Activated gamma-delta T cell (primary cell): Measurements from ENCODE around the gene CLGN.
"Not testable (repeated sequence)": the region's sequence is repeated elsewhere in the genome, so short reads cannot be mapped to it uniquely, and the experiment has no call there.

Experiments used
- DNase-seq: peaks from one replicate; lab custom pipeline; 2025; lab: John Stamatoyannopoulos, UW
- total RNA-seq, 2 donors: gene quantifications; one replicate each; lab custom pipeline; 2026; lab: John Stamatoyannopoulos, UW

The CLGN gene, protein sequence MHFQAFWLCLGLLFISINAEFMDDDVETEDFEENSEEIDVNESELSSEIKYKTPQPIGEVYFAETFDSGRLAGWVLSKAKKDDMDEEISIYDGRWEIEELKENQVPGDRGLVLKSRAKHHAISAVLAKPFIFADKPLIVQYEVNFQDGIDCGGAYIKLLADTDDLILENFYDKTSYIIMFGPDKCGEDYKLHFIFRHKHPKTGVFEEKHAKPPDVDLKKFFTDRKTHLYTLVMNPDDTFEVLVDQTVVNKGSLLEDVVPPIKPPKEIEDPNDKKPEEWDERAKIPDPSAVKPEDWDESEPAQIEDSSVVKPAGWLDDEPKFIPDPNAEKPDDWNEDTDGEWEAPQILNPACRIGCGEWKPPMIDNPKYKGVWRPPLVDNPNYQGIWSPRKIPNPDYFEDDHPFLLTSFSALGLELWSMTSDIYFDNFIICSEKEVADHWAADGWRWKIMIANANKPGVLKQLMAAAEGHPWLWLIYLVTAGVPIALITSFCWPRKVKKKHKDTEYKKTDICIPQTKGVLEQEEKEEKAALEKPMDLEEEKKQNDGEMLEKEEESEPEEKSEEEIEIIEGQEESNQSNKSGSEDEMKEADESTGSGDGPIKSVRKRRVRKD
- total RNA-seq, result 0.67 to 0.96 reads per million in 2 donors

DNA sequence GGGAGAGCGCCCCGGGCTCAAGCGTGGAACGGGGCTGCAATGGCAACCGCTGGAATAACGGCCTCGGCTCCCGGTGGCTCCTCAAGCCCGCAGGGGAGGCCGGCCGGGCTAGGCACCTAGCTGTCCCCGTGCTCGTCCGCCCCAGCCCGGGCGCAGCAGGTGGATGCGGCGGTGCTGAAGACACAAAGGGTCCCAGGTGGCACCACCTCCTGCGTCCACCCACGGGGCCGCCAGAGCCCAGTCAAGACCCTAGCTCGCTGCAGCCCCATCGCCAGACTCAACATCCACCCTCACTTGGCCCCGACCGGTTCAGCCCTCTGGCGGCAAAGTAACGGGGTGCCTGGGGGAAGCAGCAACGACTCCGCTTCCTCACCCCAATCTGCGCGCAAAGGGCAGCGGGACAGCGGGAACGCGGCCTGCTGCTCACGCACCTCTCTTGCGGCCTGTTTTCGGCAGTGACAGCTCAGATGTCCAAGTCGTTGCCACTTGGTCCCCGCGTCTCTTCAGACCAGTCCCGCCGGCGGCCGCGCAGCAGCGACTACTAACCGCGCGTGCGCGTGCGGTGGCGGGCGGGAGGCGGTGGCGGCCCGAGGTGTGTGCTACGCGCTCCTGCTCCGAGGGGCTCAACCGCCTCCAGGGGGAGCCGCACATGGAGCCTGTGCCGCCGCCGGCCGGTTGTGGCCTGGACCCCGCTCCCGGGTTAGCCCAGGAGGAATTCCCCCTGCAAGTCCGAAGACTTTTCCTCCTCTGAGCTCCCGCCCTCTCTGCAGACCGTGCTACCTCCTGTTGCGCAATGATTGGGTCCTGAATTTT is at the start of gene CLGN:
CLGN (minus strand) TSS at position 543 of the 813 bp plus-strand sequence. CDS start 14,570 bp downstream, outside the sequence.
- peak; percentile 8 for DNase-seq

DNA sequence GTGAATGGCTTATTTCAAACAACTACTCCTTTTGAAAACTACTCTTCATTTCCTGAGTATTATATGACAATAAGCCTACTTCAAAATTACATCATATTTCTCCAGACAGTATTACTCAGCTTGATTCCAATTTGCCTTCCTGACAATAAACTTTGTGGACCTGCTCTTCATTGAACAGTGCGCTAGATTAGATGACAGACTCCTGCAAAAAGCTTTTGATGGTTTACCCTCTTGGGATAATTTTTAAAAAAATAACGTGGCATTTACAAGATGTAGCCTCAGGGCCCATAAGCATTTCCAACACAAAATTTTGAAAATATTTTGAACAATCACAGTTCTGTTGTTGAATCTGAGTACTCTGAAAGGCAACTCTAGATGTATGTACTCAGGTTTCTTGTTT is 44.7 kb upstream of the CLGN start:
- DNase-seq, result no peak

DNA sequence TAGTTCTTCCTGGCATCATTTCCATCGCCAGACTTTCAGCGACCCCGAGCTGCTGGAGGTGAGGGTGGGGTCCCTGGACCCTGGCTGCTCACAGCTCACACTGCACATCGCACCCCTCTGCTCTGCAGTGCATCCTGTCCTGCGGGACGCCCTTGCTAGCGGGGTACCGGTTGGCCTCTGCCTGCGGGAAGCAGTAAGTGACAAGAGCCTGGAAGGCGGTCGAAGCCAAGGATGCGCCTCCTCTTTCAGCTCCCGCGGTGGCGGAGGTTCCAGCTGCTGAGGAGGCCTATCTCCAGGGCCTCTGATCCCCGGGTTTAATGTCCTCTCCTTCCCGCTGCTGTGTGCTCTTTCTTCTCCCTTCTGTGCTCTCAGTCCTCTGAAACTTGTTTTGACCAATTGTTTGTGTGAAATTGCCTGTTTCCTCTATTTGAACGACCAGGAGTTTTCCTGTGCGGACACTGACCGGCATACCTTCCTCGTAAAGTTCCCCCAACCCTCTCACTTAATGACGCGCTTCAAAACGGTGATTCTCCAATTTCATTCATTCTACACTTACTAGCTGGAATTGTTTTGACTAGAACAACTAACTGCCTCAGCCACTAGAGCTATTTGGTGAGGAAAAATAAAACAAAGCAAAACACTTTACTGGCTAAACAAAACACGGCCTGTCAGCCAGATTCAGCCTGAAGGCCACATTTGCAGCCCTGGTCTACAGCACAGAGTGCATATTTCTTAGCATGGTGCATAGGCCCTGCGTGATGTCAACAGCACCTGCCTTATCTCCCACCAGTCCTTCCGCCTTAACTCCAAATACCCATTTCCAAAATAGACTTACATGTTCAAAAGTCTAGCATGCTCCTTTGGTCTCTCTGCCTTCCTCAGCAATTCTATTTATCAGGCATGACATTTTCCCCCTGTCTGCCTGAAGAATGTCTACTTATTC is 42.6 kb upstream of the CLGN start:
- no peak for DNase-seq

DNA sequence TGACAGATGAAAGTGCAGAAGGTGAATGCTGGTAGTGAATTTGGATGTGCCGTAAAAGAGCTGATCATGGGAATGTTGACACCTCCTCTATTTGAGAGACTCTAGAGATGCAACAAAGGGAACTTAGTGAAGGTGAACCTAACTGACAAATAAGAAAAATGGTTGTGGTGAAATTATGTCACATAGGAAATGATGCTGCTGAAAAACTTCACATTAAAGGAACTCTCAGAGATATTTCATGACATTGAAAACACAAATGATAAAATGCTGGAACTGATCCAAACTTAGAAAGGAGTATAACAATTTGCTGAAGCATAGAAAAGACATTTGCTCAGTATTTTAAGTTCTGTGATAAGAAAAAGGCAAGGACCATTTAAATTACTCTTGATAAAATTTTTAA is 38.7 kb upstream of the CLGN start:
- DNase-seq, result no peak

DNA sequence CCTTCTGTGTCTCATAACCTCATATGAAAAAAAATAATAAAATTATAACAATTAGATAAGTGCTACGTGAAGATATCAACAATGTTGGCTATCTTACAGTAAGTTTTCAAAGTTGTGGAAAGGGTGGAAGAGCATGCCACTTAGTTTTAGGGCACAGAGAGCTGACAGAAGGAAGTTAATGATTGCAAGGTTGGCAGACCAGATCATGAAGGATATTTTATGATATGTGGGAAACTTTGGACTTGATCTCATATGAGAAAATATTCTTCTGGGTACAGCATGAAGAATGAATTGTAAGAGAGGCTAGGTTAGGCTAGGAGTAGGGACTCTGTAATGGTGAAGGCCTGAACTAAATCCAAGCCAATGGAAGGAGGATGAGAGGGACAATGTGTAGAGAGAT is 36.2 kb upstream of the CLGN start:
- no peak for DNase-seq

DNA sequence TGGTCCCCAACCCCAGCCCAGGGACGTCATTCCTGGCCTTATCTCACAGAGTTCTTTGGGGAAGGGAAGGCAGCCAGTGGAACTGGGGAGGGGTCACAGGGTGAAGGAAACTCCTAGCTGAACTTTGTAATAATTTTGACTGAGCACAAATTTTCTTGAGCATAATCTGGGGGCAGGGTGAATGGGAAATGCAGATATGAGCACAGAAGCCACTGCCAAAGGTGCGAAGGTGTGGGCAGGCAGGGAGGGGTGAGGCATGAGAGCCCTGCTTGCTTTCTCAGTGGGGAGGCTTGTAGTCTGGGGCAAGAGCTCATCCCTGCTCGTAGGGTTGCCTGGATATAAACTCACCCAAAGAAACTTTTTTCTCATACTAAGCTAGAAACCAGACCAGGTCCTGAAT is 35.7 kb upstream of the CLGN start:
- no peak for DNase-seq

DNA sequence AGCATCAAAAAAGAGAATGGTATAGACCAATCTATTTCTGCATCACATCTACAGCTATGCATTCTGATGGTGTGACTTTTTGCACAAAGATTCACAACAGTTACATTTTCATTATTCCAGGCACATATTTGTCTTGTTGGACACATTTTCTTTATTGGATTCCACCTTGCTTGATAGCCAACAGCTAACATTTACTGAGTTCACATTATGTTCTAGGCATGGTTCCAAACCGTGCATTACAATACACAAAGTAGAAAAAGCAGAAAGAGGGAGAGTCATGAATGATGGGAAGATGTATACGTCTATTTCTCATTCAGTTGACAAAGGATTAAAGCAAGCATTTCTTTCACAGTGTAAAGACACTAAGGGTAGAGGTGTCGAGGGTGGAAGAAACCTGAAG is 22.9 kb upstream of the CLGN start:
- DNase-seq, result no peak

DNA sequence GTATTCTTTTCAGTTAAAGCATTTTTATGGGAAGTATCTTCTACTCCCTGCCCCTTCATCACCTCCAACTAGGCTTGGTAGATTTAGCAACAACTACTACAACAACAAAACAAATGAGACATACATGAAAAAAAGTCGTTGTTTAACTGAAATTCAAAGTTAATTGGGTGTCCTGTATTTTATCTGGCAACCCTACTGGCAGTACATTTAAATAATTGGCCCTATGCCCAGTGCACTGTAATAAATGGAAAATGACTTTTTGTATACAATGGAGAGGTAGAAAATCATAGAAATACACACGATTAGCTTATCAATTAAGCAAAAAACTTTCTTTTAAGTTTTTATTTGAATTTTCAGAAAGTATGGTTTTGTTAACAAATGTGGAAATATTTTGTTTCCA is 21.4 kb upstream of the CLGN start:
- DNase-seq, result no peak

DNA sequence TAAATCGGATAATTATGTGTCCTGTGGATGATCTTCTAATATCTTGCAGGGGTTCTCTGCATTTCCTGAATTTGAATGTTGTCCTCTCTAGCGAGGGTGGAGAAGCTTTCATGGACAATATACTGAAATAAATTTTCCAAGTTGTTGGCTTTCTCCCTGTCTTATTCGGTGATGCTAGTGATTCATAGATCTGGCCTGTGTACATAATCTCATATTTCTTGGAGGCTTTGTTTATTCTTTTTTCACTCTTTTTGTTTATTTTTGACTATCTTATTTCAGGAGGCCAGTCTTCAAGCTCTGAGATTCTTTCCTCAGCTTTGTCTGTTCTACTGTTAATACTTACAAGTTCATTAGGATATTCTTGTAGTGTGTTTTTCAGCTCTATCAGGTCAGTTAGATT is 20.7 kb upstream of the CLGN start:
- DNase-seq, result no peak

DNA sequence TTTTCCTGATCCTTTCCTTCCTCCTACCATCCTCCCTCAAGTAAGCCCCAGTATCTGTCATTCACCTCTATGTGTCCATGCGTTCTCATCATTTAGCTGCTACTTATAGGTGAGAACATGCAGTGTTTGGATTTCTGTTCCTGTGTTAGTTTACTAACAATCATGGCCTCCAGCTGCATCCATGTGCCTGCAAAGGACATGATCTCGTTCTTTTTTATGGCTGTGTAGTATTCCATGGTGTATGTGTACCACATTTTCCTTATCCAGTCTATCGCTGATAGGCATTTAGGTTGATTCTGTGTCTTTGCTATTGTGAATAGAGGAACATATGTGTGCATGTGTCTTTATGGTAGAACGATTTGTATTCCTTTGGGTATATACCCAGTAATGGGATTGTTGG is 16.9 kb upstream of the CLGN start:
- DNase-seq, result not testable (repeated sequence)

DNA sequence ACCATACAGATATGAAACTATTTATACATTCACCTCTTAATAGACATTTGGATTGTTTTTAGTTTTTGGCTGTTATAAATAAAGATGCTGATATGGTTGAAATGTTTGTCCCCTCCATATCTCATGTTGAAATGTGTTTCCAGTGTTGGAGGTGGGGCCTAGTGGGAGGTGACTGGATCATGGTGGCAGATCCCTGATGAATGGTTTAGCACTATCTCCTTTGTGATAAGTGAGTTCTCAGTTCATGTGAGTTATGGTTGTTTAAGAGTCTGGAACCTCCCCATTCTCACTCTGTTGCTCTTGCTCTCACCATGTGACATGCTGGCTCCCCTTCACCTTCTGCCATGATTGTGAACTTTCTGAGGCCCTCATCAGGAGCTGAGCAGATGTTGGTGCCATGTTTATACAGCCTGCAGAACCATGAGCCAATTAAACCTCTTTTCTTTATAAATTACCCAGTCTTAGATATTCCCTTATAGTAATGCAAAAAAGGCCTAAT is 12.2 kb upstream of the CLGN start:
- no peak for DNase-seq

DNA sequence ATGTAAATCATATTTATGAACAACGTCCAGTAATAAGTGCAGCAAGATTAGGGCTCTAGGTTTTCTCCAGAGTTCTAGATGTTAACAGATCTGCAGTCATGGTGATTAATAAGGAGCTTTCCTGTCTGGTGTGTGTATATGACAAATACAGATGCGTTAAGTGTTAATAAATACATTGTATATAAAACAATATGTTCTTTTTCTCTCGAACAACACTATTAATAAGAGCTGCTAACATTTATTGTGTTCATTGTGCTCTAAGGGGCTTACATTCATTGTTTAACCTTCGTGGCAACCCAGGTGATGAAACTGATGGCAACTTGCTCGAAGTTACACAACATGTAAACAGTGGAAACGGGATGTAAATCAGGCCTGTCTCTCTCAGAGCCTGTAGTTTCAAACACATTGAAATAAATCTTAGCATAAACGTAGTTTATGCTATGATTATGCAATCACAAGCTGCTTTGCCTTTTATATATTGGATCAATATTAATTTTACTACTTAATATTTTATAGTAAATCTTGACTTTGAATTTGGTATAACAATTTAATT is 547 bp upstream of the CLGN start:
- DNase-seq, result no peak

DNA sequence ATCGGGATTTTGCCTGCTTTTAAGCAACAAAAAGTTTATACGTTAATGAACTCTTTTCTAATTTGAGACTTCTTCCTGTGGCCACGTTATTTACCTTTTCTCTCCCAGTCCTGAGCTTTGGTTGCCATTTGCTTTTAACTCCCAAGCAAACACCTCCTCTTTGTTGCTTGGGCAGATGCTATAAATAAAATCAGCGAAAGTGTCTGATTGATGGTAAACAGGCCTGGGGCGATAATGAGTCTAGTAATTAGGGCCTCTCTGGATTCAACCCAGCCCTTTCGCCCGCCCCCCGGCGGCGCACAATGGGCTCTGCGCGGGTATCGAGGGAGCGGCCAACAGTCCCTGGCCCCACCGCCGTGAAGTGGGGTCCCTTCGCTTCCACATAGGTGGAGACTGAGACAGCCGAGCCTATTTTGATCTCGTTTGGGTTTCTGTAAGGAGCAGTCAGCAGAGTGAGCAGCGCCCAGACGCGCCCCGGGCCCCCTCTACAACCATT is 790 bp downstream of the CLGN start:
- peak; percentile 2 for DNase-seq

DNA sequence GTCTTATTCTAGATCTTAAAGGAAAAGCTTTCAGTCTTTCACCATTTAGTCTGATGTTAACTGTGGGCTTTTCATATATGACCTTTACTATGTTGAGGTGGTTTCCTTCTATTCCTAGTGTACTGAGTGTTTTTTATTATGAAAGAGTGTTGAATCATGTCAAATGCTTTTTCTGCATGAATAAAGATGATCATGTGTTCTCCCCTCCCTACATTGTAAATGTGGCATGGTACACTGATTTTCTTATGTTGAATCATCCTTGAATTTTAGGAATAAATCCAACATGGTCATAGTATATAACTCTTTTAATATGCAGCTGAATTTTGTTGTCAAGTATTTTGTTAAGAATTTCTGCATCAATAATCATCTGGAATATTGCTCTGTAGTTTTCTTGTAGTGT is 4.3 kb downstream of the CLGN start:
- no peak for DNase-seq

DNA sequence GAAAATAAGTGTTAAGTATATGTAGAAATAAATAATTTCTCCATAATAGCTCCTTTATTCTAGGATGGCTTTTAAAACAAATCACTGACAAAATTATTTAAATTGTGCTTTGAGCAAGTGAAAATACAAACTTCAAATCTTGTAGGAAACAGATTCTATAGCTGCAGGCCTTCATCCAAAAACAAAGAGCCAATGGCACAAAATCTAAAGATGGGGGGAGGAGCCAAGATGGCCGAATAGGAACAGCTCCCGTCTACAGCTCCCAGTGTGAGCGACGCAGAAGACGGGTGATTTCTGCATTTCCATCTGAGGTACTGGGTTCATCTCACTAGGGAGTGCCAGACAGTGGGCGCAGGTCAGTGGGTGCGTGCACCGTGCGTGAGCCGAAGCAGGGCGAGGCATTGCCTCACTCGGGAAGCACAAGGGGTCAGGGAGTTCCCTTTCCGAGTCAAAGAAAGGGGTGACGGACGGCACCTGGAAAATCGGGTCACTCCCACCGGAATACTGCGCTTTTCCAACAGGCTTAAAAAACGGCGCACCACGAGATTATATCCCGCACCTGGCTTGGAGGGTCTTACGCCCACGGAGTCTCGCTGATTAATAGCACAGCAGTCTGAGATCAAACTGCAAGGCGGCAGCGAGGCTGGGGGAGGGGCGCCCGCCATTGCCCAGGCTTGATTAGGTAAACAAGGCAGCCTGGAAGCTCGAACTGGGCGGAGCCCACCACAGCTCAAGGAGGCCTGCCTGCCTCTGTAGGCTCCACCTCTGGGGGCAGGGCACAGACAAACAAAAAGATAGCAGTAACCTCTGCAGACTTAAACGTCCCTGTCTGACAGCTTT is 14.1 kb downstream of the CLGN start:
- not testable (repeated sequence) for DNase-seq

DNA sequence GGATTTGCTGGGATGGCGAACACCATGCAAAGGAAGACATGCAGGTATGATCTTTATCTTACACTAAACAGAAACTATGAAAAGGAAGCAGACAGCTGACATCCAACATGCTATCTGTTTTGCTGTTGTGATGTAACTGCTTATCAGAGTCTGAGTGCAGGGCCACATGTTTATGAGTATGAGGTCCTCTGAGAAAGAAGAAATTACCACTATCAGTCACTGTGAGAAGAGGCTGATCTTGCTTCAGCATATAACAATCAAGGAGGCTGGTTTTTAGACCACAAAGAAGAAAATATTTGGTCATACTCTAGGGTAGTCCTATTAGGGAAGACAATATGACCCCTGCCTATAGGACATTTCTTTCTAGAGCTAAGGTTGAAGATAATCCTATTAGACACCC is 18.5 kb downstream of the CLGN start:
- no peak for DNase-seq

DNA sequence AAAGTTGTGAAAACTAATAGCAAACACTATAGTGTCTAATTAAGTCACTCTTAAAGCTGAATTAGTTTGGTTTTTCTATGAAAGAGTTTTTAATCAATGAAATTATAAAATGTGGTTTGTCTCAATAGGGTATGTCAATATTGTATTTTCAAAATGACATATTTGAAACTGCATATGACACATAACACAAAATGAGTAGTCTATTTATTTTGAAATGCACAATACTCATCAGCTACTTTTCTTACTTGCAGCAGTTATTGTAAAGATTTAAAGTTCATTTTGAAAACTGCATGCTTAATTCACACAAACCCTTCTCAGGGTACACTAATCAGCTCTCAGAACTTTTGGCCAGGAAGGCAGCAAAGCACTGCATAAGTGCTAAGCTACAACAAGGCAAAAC is 21.2 kb downstream of the CLGN start:
- DNase-seq, result no peak

DNA sequence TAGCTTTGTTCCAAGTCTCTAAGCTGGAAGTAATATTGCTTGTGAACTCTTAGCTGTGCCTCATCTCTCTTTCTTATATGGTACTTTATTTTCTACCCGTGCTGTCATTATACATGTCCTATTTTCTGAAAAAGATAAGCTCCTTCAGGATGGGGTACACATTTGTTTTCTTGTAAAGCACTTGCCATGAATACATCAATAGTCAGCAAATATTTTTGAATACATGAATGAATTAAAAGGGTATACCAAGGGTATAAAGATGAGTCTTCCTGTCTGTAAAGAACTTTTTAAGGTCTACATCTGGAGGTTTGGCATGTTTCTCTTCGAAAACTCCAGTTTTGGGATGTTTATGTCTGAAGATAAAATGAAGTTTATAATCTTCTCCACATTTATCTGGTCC is 27.3 kb downstream of the CLGN start:
- DNase-seq, result no peak

DNA sequence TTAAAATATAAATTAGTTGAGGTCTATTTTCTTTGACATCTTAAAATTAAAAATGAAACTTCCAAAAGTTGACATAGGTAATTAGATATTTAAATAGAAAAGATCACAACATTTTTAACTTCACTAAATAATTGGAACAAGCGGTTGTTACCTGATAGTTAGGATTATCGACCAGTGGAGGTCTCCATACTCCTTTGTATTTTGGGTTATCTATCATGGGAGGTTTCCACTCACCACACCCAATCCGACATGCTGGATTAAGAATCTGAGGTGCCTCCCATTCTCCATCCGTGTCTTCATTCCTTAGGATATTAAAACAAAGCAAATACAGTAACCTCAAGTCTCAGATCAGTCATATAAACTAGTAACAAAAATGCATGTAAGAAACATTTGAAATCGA is 31.8 kb downstream of the CLGN start:
- DNase-seq, result no peak

DNA sequence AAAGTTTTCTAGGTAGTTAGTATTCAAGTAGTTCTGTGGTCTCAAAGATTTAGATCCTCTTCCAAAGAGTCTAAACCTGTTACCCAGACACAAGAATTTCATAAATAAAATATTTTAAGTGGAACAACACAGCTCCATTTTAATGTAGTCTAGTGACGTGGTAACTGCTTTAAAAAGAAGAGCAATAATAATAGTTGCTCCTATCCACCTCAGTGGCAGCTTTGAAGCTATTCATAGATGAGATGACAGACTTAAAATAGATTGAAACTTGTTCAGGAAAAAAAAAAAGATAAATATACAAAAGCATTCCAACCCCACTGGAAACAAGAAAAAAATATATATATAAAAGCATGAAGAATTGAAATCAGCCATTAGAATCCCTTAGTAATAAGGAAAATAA is 39.4 kb downstream of the CLGN start:
- DNase-seq, result no peak
